Choroid plexus epithelial cell (primary cell): ENCODE measurements around the gene CTCF.
A peak's percentile ranks its signal among the peaks of the same experiment; 100 is the strongest.

Experiments used
- DNase-seq: peaks from one replicate; pipeline ENCODE4 v3.0.0-alpha.2; 2010; ENCODE audit warnings: low read depth
- H3K4me3 ChIP-seq: 2 replicates; pipeline ENCODE4 v1.5.1; 2011; ENCODE audit warnings: low read depth, mild to moderate bottlenecking, control low read depth, low read length, moderate library complexity
- CTCF ChIP-seq: conservative IDR thresholded peaks from 2 replicates; pipeline ENCODE4 v1.5.1; 2011; ENCODE audit warnings: low read depth, mild to moderate bottlenecking, control low read depth, inconsistent platforms, low read length, moderate library complexity

Gene CTCF

DNA sequence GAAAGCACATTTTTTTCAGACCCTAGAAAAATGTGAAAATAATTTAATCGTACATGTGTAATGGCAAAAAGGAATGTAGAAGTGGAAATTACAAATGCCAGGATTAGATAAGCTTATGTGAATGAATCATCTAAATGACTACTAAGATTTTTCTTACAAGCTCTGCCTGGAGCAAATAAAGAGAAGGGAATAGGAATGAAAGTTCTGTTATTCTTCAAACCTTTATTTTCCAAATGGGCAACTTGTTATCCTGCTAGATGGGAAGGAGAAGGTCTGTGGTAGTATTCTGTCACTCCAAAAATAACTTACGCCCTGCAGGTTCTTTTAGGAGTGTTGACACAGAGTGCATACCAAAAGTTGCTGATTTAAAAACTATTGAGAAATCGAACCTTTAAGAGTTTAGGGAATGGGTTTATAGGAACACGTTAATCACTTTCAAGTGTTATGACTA lies 9.7 kb downstream of the CTCF start:
- TF ChIP-seq CTCF: no peak
- DNase-seq: peak; percentile 61
- no peak overlapping the region for H3K4me3 ChIP-seq

DNA sequence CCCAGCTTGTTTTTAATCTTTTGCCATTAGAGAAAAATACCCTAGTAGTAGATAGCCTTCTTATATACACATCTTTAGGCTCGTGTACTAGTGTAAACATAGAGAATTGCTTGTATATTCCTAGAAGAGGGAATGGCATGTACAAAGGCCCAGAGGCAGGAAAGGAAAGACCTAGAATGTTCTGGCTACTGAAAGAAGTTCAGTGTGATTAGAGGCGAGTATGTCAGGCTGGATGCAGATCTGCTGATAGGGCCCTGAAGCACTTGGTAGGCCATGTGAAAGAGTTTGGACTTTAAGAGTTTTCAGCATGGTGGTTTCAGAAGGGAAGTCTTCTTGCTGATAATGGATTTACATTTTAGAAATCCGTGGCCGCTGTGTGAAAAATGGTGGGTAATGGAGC lies 17.4 kb downstream of the CTCF start:
- TF ChIP-seq CTCF: no peak
- DNase-seq: no peak
- H3K4me3 ChIP-seq: no peak overlapping the region

DNA sequence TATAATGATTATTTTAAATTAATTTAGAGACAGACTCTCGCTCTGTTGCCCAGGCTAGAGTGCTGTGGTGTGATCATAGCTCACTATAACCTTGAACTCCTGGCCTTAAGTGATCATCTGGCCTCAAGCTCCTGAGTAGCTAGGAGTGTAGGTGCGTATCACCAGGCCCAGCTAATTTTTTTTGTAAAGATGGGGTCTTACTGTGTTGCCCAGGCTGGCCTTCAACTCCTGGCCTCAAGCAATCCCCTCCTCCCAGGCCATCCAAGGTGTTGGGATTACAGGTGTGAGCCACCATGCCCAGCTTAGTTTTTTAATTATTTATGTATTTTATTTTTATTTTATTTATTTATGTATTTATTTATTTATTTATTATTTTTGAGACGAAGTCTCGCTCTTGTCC lies 17.9 kb downstream of the CTCF start:
- H3K4me3 ChIP-seq: no peak overlapping the region
- no peak for TF ChIP-seq CTCF
- DNase-seq: no peak

- no peak overlapping the region for H3K4me3 ChIP-seq
- TF ChIP-seq CTCF: no peak
- DNase-seq: peak; percentile 64
Measured at GRCh38 chr16:67593288-67593687, 31.0 kb downstream of the CTCF start.

GRCh38 chr16:67593701-67594100 lies 31.4 kb downstream of the CTCF start:
- DNase-seq: no peak
- no peak for TF ChIP-seq CTCF
- no peak overlapping the region for H3K4me3 ChIP-seq

DNA sequence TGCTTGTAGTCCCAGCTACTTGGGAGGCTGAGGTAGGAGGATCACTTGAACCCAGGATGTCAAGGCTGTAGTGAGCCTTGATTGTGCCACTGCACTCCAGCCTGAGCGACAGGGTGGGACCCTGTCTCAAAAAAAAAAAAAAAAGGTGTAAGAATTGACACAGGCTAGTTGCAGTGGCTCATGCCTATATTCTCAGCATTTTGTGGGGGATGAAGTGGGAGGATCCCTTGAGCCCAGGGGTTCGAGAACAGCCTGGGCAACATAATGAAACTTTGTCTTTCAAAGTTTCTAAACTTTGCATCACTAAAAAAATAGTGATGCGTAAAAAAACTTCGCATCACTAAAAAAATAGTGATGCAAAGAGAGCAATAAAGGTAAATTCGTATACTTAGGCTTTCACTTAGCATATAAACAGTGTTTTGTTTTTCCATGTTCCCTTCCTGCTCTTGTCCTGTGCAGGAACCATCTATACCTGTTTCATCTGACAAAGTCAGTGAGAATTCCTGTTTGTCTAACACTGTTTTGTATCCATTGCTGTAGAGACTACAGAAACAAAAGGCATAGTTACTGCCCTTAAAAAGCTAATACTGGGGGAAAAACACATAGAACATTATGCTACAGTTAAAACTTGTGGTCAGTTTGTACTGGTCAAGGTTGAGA lies 32.1 kb downstream of the CTCF start:
- no peak for TF ChIP-seq CTCF
- H3K4me3 ChIP-seq: no peak overlapping the region
- DNase-seq: no peak

GRCh38 chr16:67594956-67595355 lies 32.6 kb downstream of the CTCF start:
- DNase-seq: peak; percentile 79
- TF ChIP-seq CTCF: no peak

More at GRCh38 chr16:67594956-67595355, 32.6 kb downstream of the CTCF start:
- H3K4me3 ChIP-seq: no peak overlapping the region
